OCI-LY3 (cell line): Measurements from ENCODE around the gene ARMH3.
"Not testable (repeated sequence)": the region's sequence is repeated elsewhere in the genome, so short reads cannot be mapped to it uniquely, and the experiment has no call there.

Experiments
- H2AFZ ChIP-seq: fragments of 200-600, 300-600 bp; shearing (Covaris generic); 2 replicates; pipeline ENCODE4 v1.6.0; 2014; ENCODE audit warnings: antibody characterized with exemption, low read depth, low read length
- H3K27ac ChIP-seq: fragments of 200-600, 300-600 bp; sonication (generic); 2 replicates; pipeline ENCODE4 v1.5.1; 2014; ENCODE audit warnings: mild to moderate bottlenecking, low read length, moderate library complexity, mixed read lengths
- H3K27me3 ChIP-seq: fragments of 200-600, 300-600 bp; sonication (generic); 2 replicates; pipeline ENCODE4 v1.6.1; 2014; ENCODE audit warnings: low read depth, low read length, mixed read lengths
- H3K36me3 ChIP-seq: fragments of 200-600, 300-600 bp; sonication (generic); replicated peaks from 2 replicates; pipeline ENCODE3; 2014; ENCODE audit warnings: low read depth, low read length, mixed read lengths
- H3K4me1 ChIP-seq: fragments of 300-600, 200-600 bp; sonication (generic); 2 replicates; pipeline ENCODE4 v1.6.1; 2014; ENCODE audit warnings: low read length, mixed read lengths
- H3K4me2 ChIP-seq: fragments of 200-600, 300-600 bp; sonication (generic); 2 replicates; pipeline ENCODE4 v1.6.1; 2014; ENCODE audit warnings: low read length, mixed read lengths
- H3K4me3 ChIP-seq: fragments of 300-600, 200-600 bp; sonication (generic); 2 replicates; pipeline ENCODE4 v1.5.1; 2014; ENCODE audit warnings: antibody characterized with exemption, mild to moderate bottlenecking, low read length, moderate library complexity
- H3K79me2 ChIP-seq: fragments of 300-600, 200-600 bp; shearing (Covaris generic); 2 replicates; pipeline ENCODE4 v1.6.1; 2014; ENCODE audit warnings: mild to moderate bottlenecking, low read length, mixed read lengths
- H3K9ac ChIP-seq: fragments of 300-600, 200-600 bp; shearing (Covaris generic); 2 replicates; pipeline ENCODE4 v1.6.0; 2014; ENCODE audit warnings: mild to moderate bottlenecking, low read length, moderate library complexity
- H3K9me3 ChIP-seq: fragments of 200-600, 300-600 bp; shearing (Covaris generic); 2 replicates; pipeline ENCODE4 v1.6.1; 2014; ENCODE audit warnings: low read length, mixed read lengths; ENCODE audit not compliant: insufficient read depth
- H4K20me1 ChIP-seq: fragments of 200-600, 300-600 bp; sonication (generic); 2 replicates; pipeline ENCODE4 v1.6.1; 2016; ENCODE audit warnings: low read length, mixed read lengths; ENCODE audit not compliant: insufficient read depth
- CTCF ChIP-seq: fragments of 200-600, 300-600 bp; sonication (generic); IDR thresholded peaks from 2 replicates; pipeline ENCODE4 v1.5.1; 2014; ENCODE audit warnings: antibody characterized with exemption, low read length, low read depth
- EZH2phosphoT487 ChIP-seq: fragments of 200-600 bp; shearing (Covaris generic); IDR thresholded peaks from 2 replicates; pipeline ENCODE4 v1.6.1; 2018; ENCODE audit warnings: antibody characterized with exemption, mixed run types, low read depth

The ARMH3 gene

GRCh38 chr10:101993221-101993620 lies 62.8 kb downstream of the ARMH3 start:
- H3K9ac ChIP-seq = no peak overlapping the region
- H3K4me1 ChIP-seq = peaks cover 14% of the 10 kb centered on the region
- no peaks in the 10 kb centered on the region for H4K20me1 ChIP-seq
- no peaks in the 10 kb centered on the region for H3K9me3 ChIP-seq
- no peak overlapping the region for H2AFZ ChIP-seq
- no peak overlapping the region for H3K27ac ChIP-seq
- no peak overlapping the region for H3K4me3 ChIP-seq
- no peaks in the 10 kb centered on the region for H3K27me3 ChIP-seq
- TF ChIP-seq EZH2phosphoT487 (no peak), CTCF (no peak)
- H3K79me2 ChIP-seq = no peaks in the 10 kb centered on the region
- peaks cover 14% of the 10 kb centered on the region for H3K36me3 ChIP-seq
- no peak overlapping the region for H3K4me2 ChIP-seq

- no peak overlapping the region for H2AFZ ChIP-seq
- H3K4me1 ChIP-seq = peaks cover 15% of the 10 kb centered on the region
- TF ChIP-seq EZH2phosphoT487 (no peak), CTCF (no peak)
- no peak overlapping the region for H3K9ac ChIP-seq
- H3K4me2 ChIP-seq = no peak overlapping the region
- no peaks in the 10 kb centered on the region for H4K20me1 ChIP-seq
- H3K27ac ChIP-seq = peak overlapping the region; percentile 68
- H3K27me3 ChIP-seq = no peaks in the 10 kb centered on the region
- no peaks in the 10 kb centered on the region for H3K79me2 ChIP-seq
- H3K36me3 ChIP-seq = peaks cover 19% of the 10 kb centered on the region
- H3K4me3 ChIP-seq = no peak overlapping the region
- no peaks in the 10 kb centered on the region for H3K9me3 ChIP-seq
Measured at GRCh38 chr10:101987136-101987535, 68.8 kb downstream of the ARMH3 start.

- Histone ChIP-seq H2AFZ (no peak overlapping the region), H3K79me2 (no peaks in the 10 kb centered on the region), H3K4me3 (peak overlapping the region; percentile 20; the same call in 1 of the 2 replicates), H3K36me3 (peaks cover 15% of the 10 kb centered on the region), H4K20me1 (no peaks in the 10 kb centered on the region), H3K4me2 (peak overlapping the region; percentile 47), H3K9ac (peak overlapping the region; percentile 39; the same call in 1 of the 2 replicates), H3K4me1 (peaks cover 15% of the 10 kb centered on the region), H3K27ac (peak overlapping the region; percentile 68), H3K27me3 (no peaks in the 10 kb centered on the region), H3K9me3 (no peaks in the 10 kb centered on the region)
- TF ChIP-seq CTCF (no peak), EZH2phosphoT487 (no peak)
Measured at GRCh38 chr10:101986624-101986971, 69.4 kb downstream of the ARMH3 start.

- H2AFZ ChIP-seq, H3K36me3 ChIP-seq, H3K4me1 ChIP-seq, H3K4me2 ChIP-seq, H3K27ac ChIP-seq, H3K79me2 ChIP-seq, H3K27me3 ChIP-seq, H3K9ac ChIP-seq, H4K20me1 ChIP-seq, H3K9me3 ChIP-seq, H3K4me3 ChIP-seq: not testable (repeated sequence)
Measured at GRCh38 chr10:101980677-101981076, 75.3 kb downstream of the ARMH3 start.
